ENCODE results near the gene ZSWIM8.

ZSWIM8 gene

GRCh38 chr10:73810735-73811465 is 25.5 kb downstream of the ZSWIM8 start:
- Histone ChIP-seq H3K4me1 (ENCODE audit: control insufficient read depth, insufficient read depth, low read length) (peaks cover 28% of the 10 kb centered on the region), H3K36me3 (ENCODE audit: control insufficient read depth, insufficient read depth, low read length, severe bottlenecking) (peaks cover 49% of the 10 kb centered on the region), H3K9me3 (ENCODE audit: control insufficient read depth, low read length) (no peaks in the 10 kb centered on the region), H3K27me3 (replicated peaks; ENCODE audit: control insufficient read depth, insufficient read depth, low read length) (no peaks in the 10 kb centered on the region), H3K4me3 (ENCODE audit: low read length) (peak overlapping the region; percentile 88), H3K9ac (ENCODE audit: low read length) (peak overlapping the region; percentile 92)
- peak; percentile 63 for DNase-seq (ENCODE audit: low read depth)

GRCh38 chr10:73812657-73813056 is 27.3 kb downstream of the ZSWIM8 start:
- peaks cover 38% of the 10 kb centered on the region for H3K4me1 ChIP-seq (ENCODE audit: control insufficient read depth, insufficient read depth, low read length)
- H3K9ac ChIP-seq (ENCODE audit: low read length): no peak overlapping the region
- no peaks in the 10 kb centered on the region for H3K9me3 ChIP-seq (ENCODE audit: control insufficient read depth, low read length)
- no peak for DNase-seq (ENCODE audit: low read depth)
- no peak overlapping the region for H3K4me3 ChIP-seq (ENCODE audit: low read length)
- no peaks in the 10 kb centered on the region for H3K27me3 ChIP-seq (replicated peaks; ENCODE audit: control insufficient read depth, insufficient read depth, low read length)
- peaks cover 31% of the 10 kb centered on the region for H3K36me3 ChIP-seq (ENCODE audit: control insufficient read depth, insufficient read depth, low read length, severe bottlenecking)

- Histone ChIP-seq H3K4me3 (ENCODE audit: low read length) (no peak overlapping the region), H3K4me1 (ENCODE audit: control insufficient read depth, insufficient read depth, low read length) (peaks cover 38% of the 10 kb centered on the region), H3K36me3 (ENCODE audit: control insufficient read depth, insufficient read depth, low read length, severe bottlenecking) (peaks cover 24% of the 10 kb centered on the region), H3K9me3 (ENCODE audit: control insufficient read depth, low read length) (no peaks in the 10 kb centered on the region), H3K9ac (ENCODE audit: low read length) (no peak overlapping the region), H3K27me3 (replicated peaks; ENCODE audit: control insufficient read depth, insufficient read depth, low read length) (no peaks in the 10 kb centered on the region)
- no peak for DNase-seq (ENCODE audit: low read depth)
These were observed 27.9 kb downstream of the ZSWIM8 start for GRCh38 chr10:73813333-73813732.

- no peak for DNase-seq (ENCODE audit: low read depth)
- Histone ChIP-seq H3K9me3 (ENCODE audit: control insufficient read depth, low read length) (no peaks in the 10 kb centered on the region), H3K4me3 (ENCODE audit: low read length) (no peak overlapping the region), H3K9ac (ENCODE audit: low read length) (no peak overlapping the region), H3K4me1 (ENCODE audit: control insufficient read depth, insufficient read depth, low read length) (peaks cover 31% of the 10 kb centered on the region), H3K27me3 (replicated peaks; ENCODE audit: control insufficient read depth, insufficient read depth, low read length) (no peaks in the 10 kb centered on the region), H3K36me3 (ENCODE audit: control insufficient read depth, insufficient read depth, low read length, severe bottlenecking) (peaks cover 17% of the 10 kb centered on the region)
These were observed 29.0 kb downstream of the ZSWIM8 start for GRCh38 chr10:73814276-73814895.

GRCh38 chr10:73814896-73815718 is 29.7 kb downstream of the ZSWIM8 start:
- Histone ChIP-seq H3K36me3 (ENCODE audit: control insufficient read depth, insufficient read depth, low read length, severe bottlenecking) (peaks cover 17% of the 10 kb centered on the region), H3K4me1 (ENCODE audit: control insufficient read depth, insufficient read depth, low read length) (peaks cover 24% of the 10 kb centered on the region), H3K4me3 (ENCODE audit: low read length) (no peak overlapping the region), H3K27me3 (replicated peaks; ENCODE audit: control insufficient read depth, insufficient read depth, low read length) (no peaks in the 10 kb centered on the region), H3K9me3 (ENCODE audit: control insufficient read depth, low read length) (no peaks in the 10 kb centered on the region), H3K9ac (ENCODE audit: low read length) (peak overlapping the region; percentile 79)
- peak; percentile 20 for DNase-seq (ENCODE audit: low read depth)

GRCh38 chr10:73815719-73816030 is 30.3 kb downstream of the ZSWIM8 start:
- Histone ChIP-seq H3K4me1 (ENCODE audit: control insufficient read depth, insufficient read depth, low read length) (peaks cover 18% of the 10 kb centered on the region), H3K4me3 (ENCODE audit: low read length) (peak overlapping the region; percentile 59), H3K9ac (ENCODE audit: low read length) (peak overlapping the region; percentile 79), H3K9me3 (ENCODE audit: control insufficient read depth, low read length) (no peaks in the 10 kb centered on the region), H3K27me3 (replicated peaks; ENCODE audit: control insufficient read depth, insufficient read depth, low read length) (no peaks in the 10 kb centered on the region), H3K36me3 (ENCODE audit: control insufficient read depth, insufficient read depth, low read length, severe bottlenecking) (peaks cover 17% of the 10 kb centered on the region)
- DNase-seq (ENCODE audit: low read depth): no peak

DNA sequence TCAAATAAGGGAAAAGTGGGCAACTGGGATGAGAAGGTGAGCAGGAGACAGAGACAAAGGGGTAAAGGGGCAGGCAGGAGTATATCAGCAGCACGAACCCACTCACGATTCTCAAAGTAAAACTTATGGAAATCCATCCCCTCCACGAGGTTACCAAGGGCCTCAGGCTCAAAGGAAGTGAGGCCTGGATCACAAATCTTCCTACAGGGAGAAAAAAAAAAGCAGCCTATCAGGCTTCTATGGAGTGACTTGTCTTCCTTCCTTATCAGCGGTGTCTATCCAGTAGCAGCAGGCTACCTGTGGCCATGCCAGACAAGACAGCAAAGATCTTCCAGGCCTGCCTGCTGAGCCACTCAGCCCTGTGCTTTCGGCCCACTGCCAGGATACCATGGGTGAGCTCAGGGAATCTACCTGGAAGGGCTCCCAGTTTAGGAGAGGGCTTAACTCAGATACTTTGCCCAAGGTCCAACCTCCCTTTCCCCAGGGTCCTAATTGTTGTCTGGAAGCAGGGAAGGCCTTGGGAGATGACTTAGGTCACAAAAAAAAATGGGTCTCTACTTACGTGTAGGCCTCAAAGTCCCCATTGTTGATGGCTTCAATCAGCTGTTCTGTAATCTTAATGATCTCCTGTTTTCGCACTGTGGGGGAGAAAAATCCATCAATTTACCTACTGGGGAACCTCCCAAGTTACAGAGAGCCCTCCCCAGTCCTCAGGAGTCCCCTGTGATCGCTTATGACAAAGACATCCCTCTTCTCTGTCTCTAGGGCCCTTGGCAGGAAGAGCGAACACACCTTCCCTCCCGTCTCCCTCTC is 31.7 kb downstream of the ZSWIM8 start:
- Histone ChIP-seq H3K27me3 (replicated peaks; ENCODE audit: control insufficient read depth, insufficient read depth, low read length) (no peaks in the 10 kb centered on the region), H3K9me3 (ENCODE audit: control insufficient read depth, low read length) (no peaks in the 10 kb centered on the region), H3K36me3 (ENCODE audit: control insufficient read depth, insufficient read depth, low read length, severe bottlenecking) (peaks cover 17% of the 10 kb centered on the region), H3K4me3 (ENCODE audit: low read length) (no peak overlapping the region), H3K9ac (ENCODE audit: low read length) (peak overlapping the region; percentile 9), H3K4me1 (ENCODE audit: control insufficient read depth, insufficient read depth, low read length) (peaks cover 17% of the 10 kb centered on the region)
- no peak for DNase-seq (ENCODE audit: low read depth)

DNA sequence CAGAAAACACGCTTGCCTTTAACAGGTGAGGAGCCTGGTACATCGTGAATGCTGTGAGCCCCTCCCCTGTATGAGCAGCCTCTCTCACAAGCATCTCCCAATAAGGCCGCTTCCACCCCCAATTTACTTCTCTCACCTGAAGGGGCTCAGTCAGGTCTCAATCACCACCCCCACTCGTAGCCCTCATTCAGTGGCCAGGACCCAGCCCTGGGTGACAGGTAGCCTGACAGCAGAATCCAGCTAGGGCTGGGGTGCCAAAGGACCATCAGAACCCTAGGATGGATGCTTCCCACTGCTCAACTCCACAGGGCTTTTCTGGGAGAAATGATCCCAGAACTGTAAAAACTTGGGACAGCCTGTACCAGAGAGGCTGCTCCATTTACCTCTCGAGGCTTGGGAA is 32.4 kb downstream of the ZSWIM8 start:
- no peaks in the 10 kb centered on the region for H3K27me3 ChIP-seq (replicated peaks; ENCODE audit: control insufficient read depth, insufficient read depth, low read length)
- peaks cover 17% of the 10 kb centered on the region for H3K4me1 ChIP-seq (ENCODE audit: control insufficient read depth, insufficient read depth, low read length)
- DNase-seq (ENCODE audit: low read depth): no peak
- no peak overlapping the region for H3K9ac ChIP-seq (ENCODE audit: low read length)
- H3K4me3 ChIP-seq (ENCODE audit: low read length): no peak overlapping the region
- H3K9me3 ChIP-seq (ENCODE audit: control insufficient read depth, low read length): no peaks in the 10 kb centered on the region
- peaks cover 15% of the 10 kb centered on the region for H3K36me3 ChIP-seq (ENCODE audit: control insufficient read depth, insufficient read depth, low read length, severe bottlenecking)

DNA sequence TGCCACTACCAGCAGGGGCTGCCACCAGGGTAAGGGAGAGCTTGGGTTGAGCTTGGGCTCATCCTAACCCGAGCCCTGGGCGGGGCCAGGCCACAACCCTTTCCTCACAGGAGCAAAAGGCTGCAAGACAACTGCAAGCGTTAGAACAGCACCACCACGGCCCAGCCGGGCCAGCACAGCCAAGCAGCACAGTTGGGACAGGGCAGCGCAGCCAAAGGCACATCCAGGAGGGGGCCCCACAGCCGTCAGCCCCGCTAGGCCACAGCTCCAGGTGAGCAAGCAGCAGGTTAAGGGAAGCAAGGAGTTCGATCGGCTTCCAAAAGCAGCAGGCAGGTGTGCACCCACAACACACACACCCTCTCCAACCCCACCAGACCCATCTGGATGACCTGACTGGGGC is 33.0 kb downstream of the ZSWIM8 start:
- H3K4me1 ChIP-seq (ENCODE audit: control insufficient read depth, insufficient read depth, low read length): peaks cover 17% of the 10 kb centered on the region
- H3K4me3 ChIP-seq (ENCODE audit: low read length): no peak overlapping the region
- no peak overlapping the region for H3K9ac ChIP-seq (ENCODE audit: low read length)
- H3K36me3 ChIP-seq (ENCODE audit: control insufficient read depth, insufficient read depth, low read length, severe bottlenecking): peaks cover 16% of the 10 kb centered on the region
- H3K27me3 ChIP-seq (replicated peaks; ENCODE audit: control insufficient read depth, insufficient read depth, low read length): no peaks in the 10 kb centered on the region
- DNase-seq (ENCODE audit: low read depth): no peak
- no peaks in the 10 kb centered on the region for H3K9me3 ChIP-seq (ENCODE audit: control insufficient read depth, low read length)

- no peak for DNase-seq (ENCODE audit: low read depth)
- no peak overlapping the region for H3K9ac ChIP-seq (ENCODE audit: low read length)
- H3K4me1 ChIP-seq (ENCODE audit: control insufficient read depth, insufficient read depth, low read length): peaks cover 17% of the 10 kb centered on the region
- H3K4me3 ChIP-seq (ENCODE audit: low read length): no peak overlapping the region
- H3K36me3 ChIP-seq (ENCODE audit: control insufficient read depth, insufficient read depth, low read length, severe bottlenecking): peaks cover 17% of the 10 kb centered on the region
- H3K27me3 ChIP-seq (replicated peaks; ENCODE audit: control insufficient read depth, insufficient read depth, low read length): no peaks in the 10 kb centered on the region
- H3K9me3 ChIP-seq (ENCODE audit: control insufficient read depth, low read length): no peaks in the 10 kb centered on the region
These were observed 33.7 kb downstream of the ZSWIM8 start for GRCh38 chr10:73819081-73819480.
